Activated CD4-positive, CD25-positive, alpha-beta regulatory T cell treated with anti-CD3 and anti-CD28 coated beads, Interleukin-2, amount 50 U/mL, for 16 hours (primary cell): ENCODE results near the gene BDKRB2.

Experiments used
- DNase-seq: peaks from one replicate; pipeline ENCODE4 v3.0.0-alpha.2; 2020; ENCODE audit warnings: low read depth, low spot score

BDKRB2 gene

GRCh38 chr14:96204151-96205058 is at the start of gene BDKRB2:
TSS of gene BDKRB2 (plus strand) at chr14:96204839. CDS start at chr14:96237108, 32,269 bp downstream.
- DNase-seq: no peak

- no peak for DNase-seq
Measured at GRCh38 chr14:96154900-96155299, 49.7 kb upstream of the BDKRB2 start.

DNA sequence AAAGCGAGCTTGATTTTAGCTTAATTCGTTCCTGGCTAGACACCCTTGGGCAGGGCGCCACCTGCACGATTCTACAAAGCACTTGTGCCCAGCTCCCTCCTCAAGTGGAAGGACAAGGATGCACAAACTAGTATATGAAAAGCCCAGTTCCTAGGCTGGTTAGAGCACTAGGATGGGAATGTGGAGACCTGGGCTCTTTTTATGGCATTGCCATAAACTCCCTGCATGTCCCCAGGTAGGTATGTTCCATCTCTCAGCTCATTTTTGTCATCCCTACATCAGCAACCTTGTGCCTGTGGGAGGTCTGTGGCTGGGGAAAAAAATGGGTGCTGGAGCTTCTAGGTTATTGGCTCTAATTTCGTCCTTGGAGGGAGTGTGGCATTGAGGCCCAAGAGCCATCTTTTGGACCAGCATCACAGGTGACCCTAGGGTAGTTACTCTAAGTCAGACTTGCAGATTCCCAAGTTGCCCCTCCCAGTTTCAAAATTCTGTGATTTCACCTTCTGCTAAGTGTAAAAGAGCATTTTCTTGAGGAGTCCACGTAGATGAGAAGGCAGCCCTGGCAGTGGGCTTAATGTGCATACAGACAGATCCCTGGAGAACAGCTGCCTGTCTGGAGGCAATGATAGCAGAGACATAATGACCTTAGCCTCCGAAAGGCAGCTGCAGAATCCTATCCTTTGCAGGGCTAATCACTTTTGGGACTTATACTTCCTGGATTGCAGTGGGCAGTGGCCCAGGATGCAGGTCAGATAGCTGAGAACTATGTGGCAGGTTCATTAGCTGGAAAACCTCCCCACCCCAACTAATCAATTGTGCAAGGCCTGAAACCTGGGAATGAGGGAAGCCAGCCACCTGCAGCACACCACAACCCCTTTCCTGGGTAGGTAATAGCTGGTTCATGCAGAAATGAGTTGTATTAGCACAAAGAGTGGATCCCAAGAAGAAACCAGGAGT is 47.6 kb upstream of the BDKRB2 start:
- no peak for DNase-seq

DNA sequence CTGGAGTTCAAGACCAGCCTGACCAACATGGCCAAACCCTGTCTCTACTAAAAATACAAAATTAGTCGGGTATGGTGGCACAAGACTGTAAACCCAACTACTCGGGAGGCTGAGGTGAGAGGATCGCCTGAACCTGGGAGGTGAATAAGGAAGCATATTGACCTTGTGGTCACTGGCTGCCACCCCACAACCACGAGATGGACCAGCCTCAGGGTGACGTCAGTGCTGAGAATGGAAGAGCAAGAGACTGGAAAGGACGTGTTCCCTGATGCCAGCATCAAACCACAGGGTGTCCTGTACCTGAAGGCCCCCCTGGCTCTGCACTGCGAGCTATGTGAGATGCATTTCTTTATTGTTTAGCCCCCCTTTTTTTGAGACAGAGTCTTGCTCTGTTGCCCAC is 45.9 kb upstream of the BDKRB2 start:
- no peak for DNase-seq

DNA sequence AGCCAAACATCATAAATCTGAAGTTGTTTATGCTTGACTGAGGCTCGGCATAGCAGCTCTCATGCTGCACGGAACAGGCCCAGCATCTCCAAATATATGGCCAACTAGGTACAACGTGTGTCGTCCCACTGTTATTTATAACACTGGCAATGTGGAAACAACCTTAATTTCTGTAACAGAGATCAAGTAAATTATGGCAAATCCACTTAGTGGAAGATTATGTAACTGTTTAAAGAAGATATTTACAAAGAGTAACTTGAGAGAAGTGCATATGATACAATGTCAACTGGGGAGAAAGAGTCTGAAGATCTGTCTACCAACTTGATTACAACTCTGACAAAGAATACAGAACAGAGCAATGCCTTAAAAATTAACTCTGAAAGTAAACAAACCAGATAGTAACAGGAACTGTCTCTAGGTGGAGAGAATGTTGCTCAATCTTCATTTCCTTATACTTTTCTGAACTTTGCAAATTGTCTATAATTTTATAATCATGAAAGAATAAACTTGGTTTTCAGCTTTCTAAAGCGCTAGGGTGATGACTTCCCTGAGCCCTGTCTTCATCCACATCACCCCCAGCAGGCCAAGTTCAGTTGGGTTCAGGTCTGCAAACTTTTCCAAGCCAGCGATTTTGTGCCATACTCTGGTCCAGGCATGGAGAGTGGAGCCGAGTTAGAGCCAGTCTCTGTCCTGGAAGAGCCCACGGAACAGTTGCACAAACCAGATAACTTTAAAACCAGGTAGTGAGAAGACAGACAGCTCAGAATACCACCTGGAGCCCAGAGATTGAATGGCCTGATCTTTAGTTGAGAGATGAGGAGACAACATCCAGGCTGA is 44.3 kb upstream of the BDKRB2 start:
- DNase-seq: no peak

DNA sequence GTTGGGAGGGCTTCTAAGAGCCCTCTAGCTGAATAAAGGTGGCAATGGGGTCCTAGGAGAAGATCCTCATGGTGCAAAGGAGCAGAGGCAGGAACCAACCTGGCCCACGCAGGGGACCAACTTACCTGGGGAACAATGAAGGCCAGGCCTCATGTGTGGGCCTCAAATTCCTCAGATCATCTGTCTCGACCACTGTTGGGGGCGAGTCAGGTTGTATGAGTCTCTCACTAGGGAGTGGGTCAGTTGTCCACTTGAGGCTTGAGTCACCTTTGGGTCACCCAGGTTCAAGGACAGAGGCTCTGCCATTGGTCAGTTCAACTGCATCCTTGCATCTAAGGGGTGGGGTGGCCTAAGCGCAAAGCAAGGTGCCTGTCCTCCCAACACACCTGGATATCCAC is 43.7 kb upstream of the BDKRB2 start:
- no peak for DNase-seq

- no peak for DNase-seq
Measured at GRCh38 chr14:96161636-96162035, 43.0 kb upstream of the BDKRB2 start.

DNA sequence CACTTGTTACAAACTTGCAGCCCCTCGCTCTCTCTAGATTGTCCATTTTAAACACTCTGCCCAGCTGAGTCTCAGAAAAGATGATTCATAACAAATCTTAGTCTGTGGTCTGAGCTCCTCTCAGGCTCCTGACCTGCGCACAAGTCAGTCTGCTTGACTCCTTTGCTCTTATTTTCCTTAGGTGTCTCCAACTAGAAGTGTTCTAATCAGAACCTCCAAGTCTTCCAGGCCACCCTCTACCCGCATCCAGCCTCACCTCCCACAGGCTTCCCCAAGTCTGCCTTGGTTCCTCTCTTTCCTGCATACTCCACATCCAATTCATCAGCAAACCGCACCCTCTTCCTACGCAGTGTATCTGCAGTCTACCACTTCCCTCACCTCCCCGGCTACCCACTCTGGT is 42.4 kb upstream of the BDKRB2 start:
- DNase-seq: no peak

DNA sequence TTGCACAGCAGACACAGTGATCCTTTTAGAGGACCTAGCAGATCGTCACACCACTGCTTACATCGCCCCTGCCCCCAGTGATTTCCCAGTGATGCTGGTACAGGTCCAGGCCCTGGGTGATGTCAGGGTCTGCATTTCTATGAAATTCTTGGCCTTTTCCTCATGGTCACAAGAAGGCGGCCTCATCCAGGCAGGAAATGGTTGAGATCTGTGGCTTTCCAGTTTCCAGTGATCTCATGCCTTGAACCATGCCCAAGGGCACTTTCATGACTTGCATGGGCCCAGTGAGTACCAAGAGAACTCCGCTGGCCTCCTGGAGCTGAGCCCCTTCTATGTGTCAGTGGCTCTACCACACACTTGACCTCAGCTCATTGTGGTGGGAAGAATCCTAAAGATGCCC is 41.9 kb upstream of the BDKRB2 start:
- no peak for DNase-seq

GRCh38 chr14:96164861-96165490 is 39.7 kb upstream of the BDKRB2 start:
- DNase-seq: no peak

DNA sequence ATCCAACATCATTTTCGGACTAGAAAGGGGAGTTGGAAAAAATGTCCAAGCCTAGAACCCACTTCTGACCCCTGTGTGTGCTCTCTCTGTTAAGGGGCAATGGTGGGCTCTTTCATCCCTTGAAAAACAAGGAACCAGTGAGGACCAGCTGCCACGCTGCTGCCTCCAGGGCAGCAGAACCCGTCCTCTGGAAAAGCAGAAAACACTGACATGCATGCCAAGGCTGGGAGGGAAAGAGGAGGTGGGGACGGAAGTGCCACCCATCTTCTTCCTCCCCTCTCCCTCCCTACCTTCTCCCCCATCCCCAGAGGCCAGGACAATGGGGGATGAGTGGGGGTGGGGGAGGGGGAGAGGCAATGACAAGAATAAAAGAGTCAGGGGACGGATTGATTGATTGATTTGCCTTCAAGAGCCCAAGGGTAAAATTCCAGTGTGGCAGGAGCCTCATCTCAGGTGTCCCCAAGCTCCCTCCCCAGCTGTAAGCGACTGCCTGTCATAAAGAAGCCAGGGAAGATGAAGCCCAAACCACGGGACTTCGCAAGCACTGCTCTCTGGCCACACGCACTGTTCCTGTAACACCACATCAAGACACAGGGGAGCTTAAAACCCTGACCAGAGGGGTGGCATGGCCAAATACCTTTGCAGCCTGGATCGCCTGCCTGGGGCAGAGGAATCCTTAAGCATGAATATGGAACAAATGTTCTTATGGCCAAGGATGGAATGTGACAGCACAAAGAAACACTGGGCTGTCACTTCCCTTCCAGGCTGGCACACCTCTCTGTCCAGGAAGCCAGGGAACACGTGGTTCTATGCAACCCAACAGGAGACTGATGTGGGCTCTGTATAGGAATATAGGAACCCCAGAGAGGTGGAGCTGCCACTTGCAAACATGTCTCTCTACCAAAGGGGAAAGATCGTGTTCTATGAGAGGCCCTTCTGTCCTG is 38.9 kb upstream of the BDKRB2 start:
- DNase-seq: no peak

DNA sequence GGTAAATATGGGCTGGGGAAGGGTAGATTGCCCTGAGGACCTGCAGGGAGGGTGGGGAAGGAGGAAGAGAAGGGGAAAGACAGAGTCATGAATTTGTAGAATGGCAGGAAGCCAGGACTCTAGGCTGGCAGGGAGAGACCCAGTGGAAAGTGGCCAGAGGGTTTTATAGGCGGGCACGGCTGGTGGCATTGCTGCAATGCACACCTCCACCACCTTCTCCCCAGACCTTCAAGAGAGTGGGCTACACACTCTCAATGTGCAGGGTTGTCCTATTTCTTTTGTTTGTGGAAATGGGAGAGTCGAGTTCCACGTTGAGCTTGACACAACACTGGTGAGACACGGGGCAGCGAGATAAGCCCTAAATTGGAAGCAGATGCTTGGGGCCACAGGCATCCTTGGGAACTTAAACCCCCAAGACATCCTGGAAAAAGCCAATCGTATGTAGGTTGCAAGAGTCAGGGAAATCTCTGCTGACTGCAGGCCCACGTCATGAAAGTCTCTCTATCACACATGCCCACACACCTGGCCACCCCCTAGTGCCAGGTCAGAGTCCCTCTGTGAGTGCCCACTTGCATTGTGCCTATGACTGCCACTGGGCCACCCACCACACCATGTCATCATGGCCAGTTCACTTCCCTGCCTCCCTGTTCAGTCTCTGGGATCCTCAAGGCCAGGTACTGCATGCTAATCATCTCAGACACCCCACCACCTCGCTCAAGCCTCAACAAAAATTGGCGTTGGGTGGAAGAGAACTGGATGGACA is 38.0 kb upstream of the BDKRB2 start:
- DNase-seq: no peak

- DNase-seq: no peak
Measured at GRCh38 chr14:96167224-96168148, 37.2 kb upstream of the BDKRB2 start.

DNA sequence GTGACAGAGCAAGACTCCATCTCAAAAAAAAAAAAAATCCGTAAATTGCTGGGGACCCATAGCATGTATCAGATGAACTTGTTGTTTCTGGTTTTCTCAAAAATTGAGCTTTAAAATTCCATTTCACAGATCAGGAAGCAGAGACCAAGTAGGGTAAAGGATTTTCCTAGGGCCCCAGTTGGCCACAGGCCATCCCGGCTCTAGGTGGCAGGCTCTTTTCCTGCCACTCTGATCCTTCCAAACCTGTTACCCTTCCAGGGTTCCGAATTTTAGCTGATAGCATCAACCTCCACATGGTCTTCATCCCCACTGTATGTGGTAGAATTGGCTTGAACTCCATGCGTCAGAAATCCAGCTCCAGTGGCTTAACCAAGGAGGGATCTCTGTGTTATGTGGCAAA is 36.1 kb upstream of the BDKRB2 start:
- DNase-seq: no peak

GRCh38 chr14:96170961-96171592 is 33.6 kb upstream of the BDKRB2 start:
- DNase-seq: no peak

DNA sequence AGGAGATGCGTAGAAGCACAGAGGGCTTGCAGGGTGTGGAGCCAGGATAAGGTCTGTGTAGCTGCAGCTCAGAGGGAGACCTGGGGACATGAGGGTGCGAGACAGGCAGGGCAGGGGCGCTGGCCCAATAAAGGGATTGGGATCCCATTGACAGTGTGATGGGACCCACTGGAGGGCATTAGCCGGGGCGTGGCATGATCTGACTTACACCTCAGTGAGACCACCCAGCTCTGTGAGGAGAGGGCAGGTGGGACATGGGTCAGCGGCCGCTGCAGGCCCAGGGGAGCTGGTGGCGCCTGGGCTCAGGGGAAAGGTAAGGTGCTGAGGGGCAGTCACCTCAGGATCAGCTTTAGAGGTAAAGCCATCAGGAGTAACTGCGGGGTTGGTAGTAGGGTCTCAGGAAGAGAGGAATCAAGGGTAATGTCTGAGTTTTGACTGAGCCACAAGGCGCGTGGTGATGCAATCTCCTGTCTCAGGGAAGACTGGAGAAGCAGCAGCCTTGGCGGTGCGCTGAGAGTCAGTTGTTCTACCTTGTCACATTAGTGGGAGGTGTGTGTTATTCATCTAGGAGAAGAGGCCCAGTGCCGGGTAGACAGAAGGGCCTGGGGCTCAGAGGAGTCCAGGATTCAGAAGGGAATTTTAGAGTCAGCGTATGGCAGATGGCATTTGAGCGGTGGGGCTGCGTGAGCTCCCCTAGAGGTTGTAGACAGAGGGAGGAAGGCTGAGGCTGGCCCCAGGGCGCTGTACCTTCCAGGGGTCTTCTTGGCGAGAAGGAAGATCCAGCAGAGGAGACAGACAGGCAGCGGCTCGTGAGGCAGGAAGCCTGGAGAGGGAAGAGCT is 30.8 kb upstream of the BDKRB2 start:
- DNase-seq: no peak

DNA sequence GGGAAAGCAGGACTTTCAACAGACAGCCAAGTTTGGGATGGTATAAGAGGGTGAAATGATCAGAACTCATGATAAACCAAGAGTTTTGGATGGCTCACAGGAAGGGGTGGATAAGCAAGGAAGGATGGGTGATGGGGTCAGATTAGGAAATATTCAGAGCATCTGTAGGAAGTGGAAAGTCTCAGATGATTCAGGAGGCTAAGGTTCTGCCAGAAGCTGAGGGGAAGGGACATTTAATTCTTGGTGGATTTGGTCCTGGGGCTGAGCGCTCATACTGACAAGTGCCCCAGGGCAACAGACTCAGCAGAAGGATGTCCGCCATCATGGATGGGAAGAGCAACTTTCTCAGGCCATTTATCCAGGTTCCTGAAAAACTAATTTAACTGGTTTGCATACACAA is 28.4 kb upstream of the BDKRB2 start:
- no peak for DNase-seq
